ENCODE data around the gene FAM193A.
"Not testable (repeated sequence)": the region's sequence is repeated elsewhere in the genome, so short reads cannot be mapped to it uniquely, and the experiment has no call there.

FAM193A gene

GRCh38 chr4:2733844-2734574 lies 197.6 kb downstream of the FAM193A start:
- no peak for DNase-seq

GRCh38 chr4:2734612-2735011 lies 198.2 kb downstream of the FAM193A start:
- DNase-seq, result no peak

GRCh38 chr4:2735869-2736268 lies 199.4 kb downstream of the FAM193A start:
- DNase-seq, result no peak

GRCh38 chr4:2738296-2738695 lies 201.8 kb downstream of the FAM193A start:
- not testable (repeated sequence) for DNase-seq

GRCh38 chr4:2741626-2742025 lies 205.2 kb downstream of the FAM193A start:
- DNase-seq, result no peak

GRCh38 chr4:2742081-2742822 lies 205.8 kb downstream of the FAM193A start:
- no peak for DNase-seq

- DNase-seq, result no peak
Measured at GRCh38 chr4:2742823-2743517, 206.5 kb downstream of the FAM193A start.

- DNase-seq, result no peak
Measured at GRCh38 chr4:2743518-2744445, 207.3 kb downstream of the FAM193A start.

GRCh38 chr4:2744576-2745270 lies 208.3 kb downstream of the FAM193A start:
- no peak for DNase-seq

- DNase-seq, result no peak
Measured at GRCh38 chr4:2745516-2745915, 209.1 kb downstream of the FAM193A start.

- DNase-seq, result no peak
Measured at GRCh38 chr4:2745981-2746806, 209.7 kb downstream of the FAM193A start.

- no peak for DNase-seq
Measured at GRCh38 chr4:2746891-2747695, 210.6 kb downstream of the FAM193A start.

- DNase-seq, result no peak
Measured at GRCh38 chr4:2750719-2751605, 214.5 kb downstream of the FAM193A start.

GRCh38 chr4:2753436-2753835 lies 217.0 kb downstream of the FAM193A start:
- no peak for DNase-seq

GRCh38 chr4:2754848-2755819 lies 218.7 kb downstream of the FAM193A start:
- no peak for DNase-seq

GRCh38 chr4:2755821-2756690 lies 219.6 kb downstream of the FAM193A start, which contains the start of gene TNIP2:
Gene TNIP2 (minus strand): TSS chr4:2756336. CDS start chr4:2756289, 47 bp downstream.
- DNase-seq, result peak; percentile 46
